Measurements from ENCODE around the gene THRAP3. TPM values are rescaled to one million over a fixed set of nuclear protein-coding genes. Genes with fewer than 3 reads are reported as not detected.

The THRAP3 gene
- total and polyA plus RNA-seq, 9 of the 15 experiments (the other 6 are each of a cell fraction or from before 2014, with no cell fraction given) = 66.2 to 135 (median 113) TPM

- TF ChIP-seq, protein P1, sequence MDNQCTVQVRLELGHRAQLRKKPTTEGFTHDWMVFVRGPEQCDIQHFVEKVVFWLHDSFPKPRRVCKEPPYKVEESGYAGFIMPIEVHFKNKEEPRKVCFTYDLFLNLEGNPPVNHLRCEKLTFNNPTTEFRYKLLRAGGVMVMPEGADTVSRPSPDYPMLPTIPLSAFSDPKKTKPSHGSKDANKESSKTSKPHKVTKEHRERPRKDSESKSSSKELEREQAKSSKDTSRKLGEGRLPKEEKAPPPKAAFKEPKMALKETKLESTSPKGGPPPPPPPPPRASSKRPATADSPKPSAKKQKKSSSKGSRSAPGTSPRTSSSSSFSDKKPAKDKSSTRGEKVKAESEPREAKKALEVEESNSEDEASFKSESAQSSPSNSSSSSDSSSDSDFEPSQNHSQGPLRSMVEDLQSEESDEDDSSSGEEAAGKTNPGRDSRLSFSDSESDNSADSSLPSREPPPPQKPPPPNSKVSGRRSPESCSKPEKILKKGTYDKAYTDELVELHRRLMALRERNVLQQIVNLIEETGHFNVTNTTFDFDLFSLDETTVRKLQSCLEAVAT (IDR thresholded peaks at IDR 0.05) = peak; percentile 75 to 83; a peak in 3 of 4 replicates
- TF ChIP-seq ZBTB34 (CRISPR knock-in tag; IDR thresholded peaks at IDR 0.05) (no peak), GATA2 (CRISPR knock-in tag; IDR thresholded peaks at IDR 0.05) (peak; percentile 91), CHD1 (IDR thresholded peaks at IDR 0.05; ENCODE audit: low read length) (no peak), MAZ (CRISPR knock-in tag; conservative IDR thresholded peaks at IDR 0.05 in 1 of 2, IDR thresholded peaks at IDR 0.05 in 1 of 2) (peak in 1 of 2 experiments; percentile 27; a peak in 2 of 4 replicates), ZNF384 (IDR thresholded peaks at IDR 0.05; ENCODE audit: low read depth, low read length) (no peak), RCOR1 (IDR thresholded peaks at IDR 0.05; ENCODE audit: borderline replicate concordance in 1 of 2, low read depth in 2 of 2, low read length in 2 of 2) (peak in 1 of 2 experiments; percentile 27; a peak in 2 of 4 replicates), TARDBP (IDR thresholded peaks at IDR 0.05) (peak; percentile 66; the same call in 1 of the 2 replicates), ETS2 (tag; IDR thresholded peaks at IDR 0.05; ENCODE audit: borderline replicate concordance, poor library complexity, severe bottlenecking) (no peak), ZNF263 (CRISPR knock-in tag; IDR thresholded peaks at IDR 0.05; ENCODE audit: borderline replicate concordance) (peak; percentile 41; the same call in 1 of the 2 replicates), DIDO1 (tag; IDR thresholded peaks at IDR 0.05; ENCODE audit: low read depth) (no peak), NR2F6 (CRISPR knock-in tag; IDR thresholded peaks at IDR 0.05) (no peak), ZNF174 (CRISPR knock-in tag; IDR thresholded peaks at IDR 0.05) (no peak), NCOA4 (IDR thresholded peaks at IDR 0.05; ENCODE audit: partially characterized antibody) (peak; percentile 25), PTTG1 (tag; IDR thresholded peaks at IDR 0.05; ENCODE audit: low read depth) (no peak), CTBP1 (IDR thresholded peaks at IDR 0.05; ENCODE audit: borderline replicate concordance) (peak; percentile 94), SAFB (IDR thresholded peaks at IDR 0.05; ENCODE audit: borderline replicate concordance, low read depth, low read length) (no peak), PKNOX1 (IDR thresholded peaks at IDR 0.05) (peak; percentile 53), ZNF668 (CRISPR knock-in tag; IDR thresholded peaks at IDR 0.05) (no peak), NFIC (IDR thresholded peaks at IDR 0.05) (0 out of 2 replicates have a peak, but pooled peaks have one; percentile 24), ZNF212 (CRISPR knock-in tag; IDR thresholded peaks at IDR 0.05) (no peak), TRIM28 (IDR thresholded peaks at IDR 0.05) (no peak)
- TF ChIP-seq, protein P2, sequence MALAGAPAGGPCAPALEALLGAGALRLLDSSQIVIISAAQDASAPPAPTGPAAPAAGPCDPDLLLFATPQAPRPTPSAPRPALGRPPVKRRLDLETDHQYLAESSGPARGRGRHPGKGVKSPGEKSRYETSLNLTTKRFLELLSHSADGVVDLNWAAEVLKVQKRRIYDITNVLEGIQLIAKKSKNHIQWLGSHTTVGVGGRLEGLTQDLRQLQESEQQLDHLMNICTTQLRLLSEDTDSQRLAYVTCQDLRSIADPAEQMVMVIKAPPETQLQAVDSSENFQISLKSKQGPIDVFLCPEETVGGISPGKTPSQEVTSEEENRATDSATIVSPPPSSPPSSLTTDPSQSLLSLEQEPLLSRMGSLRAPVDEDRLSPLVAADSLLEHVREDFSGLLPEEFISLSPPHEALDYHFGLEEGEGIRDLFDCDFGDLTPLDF (CRISPR knock-in tag; IDR thresholded peaks at IDR 0.05) = peak; percentile 88
Measured at GRCh38 chr1:36306902-36307456, 82.7 kb downstream of the THRAP3 start (continued).

All from K562 (cell line).